Aortic smooth muscle cell (primary cell): ENCODE results near the gene COL9A3. TPM values are rescaled to one million over a fixed set of nuclear protein-coding genes. Genes with fewer than 3 reads are reported as not detected.

Experiments used
- total RNA-seq: library from RNA; depleted of rRNA; stranded (reverse); fragments of >200 nt; gene quantifications from 2 replicates; pipeline ENCODE4 v1.2.3, GENCODE V29; 2014

The COL9A3 gene
- 0.26 and 0.37 TPM in 2 replicates for total RNA-seq

DNA sequence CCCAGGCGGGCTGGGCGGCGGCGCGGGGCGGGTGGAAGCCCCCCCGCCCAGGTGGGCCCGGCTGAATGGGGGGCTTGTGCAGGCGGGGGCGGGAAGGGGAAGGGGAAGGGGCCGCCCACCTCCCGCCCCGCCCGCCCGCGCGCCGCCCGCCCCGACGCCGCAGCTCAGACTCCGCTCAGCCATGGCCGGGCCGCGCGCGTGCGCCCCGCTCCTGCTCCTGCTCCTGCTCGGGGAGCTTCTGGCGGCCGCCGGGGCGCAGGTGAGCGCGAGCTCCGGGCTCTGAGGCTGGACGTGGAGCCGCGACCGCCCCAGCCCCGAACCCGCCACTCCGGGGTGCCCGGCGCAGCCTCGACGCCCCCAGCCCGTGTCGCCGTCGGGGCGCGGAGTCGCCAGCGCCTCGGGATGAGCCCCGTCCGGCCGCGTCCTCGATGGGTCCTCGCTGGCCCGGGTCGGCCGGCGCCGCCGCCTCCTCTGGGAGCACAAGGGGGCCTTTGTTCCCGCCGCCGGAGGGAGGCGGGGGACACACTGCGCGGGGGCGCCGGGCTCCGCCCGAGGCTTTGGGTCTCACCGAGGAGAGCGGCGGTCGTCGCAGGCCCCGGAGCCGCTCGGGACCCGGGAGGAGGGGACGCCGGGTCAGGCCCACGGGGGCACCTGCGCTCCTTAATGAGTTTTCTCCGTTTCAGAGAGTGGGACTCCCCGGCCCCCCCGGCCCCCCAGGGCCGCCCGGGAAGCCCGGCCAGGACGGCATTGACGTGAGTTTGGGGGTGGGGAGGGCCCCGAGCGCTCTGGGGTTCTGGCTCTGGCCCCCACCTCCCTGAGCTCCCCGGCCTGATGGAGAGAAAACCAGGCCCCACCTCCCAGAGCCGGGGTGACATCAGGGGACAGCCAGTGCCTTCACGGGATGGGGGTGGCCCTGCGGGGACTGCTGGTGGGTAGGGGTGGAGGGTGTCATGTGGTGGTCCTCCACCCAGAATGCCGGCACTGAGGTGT is at the start of gene COL9A3:
Gene COL9A3 (plus strand): TSS at position 167 of the 990 bp plus-strand sequence. CDS start 15 bp downstream, at position 182.

DNA sequence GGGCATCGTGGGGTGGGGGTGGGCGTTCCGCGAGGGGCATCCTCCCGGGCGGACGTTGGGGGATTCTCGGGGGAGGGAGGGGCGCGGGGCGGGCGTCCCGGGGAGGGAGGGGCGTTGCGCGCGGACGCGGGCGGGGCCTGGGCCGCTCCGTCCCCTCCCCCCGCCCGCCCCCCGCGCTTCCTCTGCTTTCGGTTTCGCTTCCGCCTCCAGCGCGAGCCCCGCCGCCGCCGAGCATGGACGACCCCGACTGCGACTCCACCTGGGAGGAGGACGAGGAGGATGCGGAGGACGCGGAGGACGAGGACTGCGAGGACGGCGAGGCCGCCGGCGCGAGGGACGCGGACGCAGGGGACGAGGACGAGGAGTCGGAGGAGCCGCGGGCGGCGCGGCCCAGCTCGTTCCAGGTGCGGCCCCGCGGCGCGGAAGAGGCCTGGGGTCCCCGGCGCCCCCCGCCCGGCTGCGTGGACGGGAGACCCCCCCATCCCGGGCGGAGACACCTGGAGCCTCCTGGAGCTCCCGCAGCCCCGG is 12.2 kb upstream of the COL9A3 start, which contains the start of gene OGFR:
Gene OGFR (plus strand): TSS at position 209 of the 528 bp plus-strand sequence. CDS start 25 bp downstream, at position 234.

GRCh38 chr20:62861726-62862336 is 45.0 kb downstream of the COL9A3 start, which contains the start of gene TCFL5:
Gene TCFL5, minus strand, starts transcription at chr20:62861822. Its CDS starts 152 bp downstream, at chr20:62861670.

Other genes starting within 250 kb of the COL9A3 start
- gene SLCO4A1, start 174.5 kb upstream of the COL9A3 start, total RNA-seq: 0.25 and 0.53 TPM in 2 replicates
- 0.87 and 1.3 TPM in 2 replicates for gene NTSR1, start 108.2 kb upstream of the COL9A3 start, total RNA-seq
- 15.1 and 16.4 TPM in 2 replicates for gene MRGBP, start 20.6 kb upstream of the COL9A3 start, total RNA-seq
- gene OGFR, start 12.2 kb upstream of the COL9A3 start, total RNA-seq: 21.9 and 30.9 TPM in 2 replicates
- 16.9 and 18.1 TPM in 2 replicates for gene TCFL5, start 44.8 kb downstream of the COL9A3 start, total RNA-seq
- 38.2 and 38.3 TPM in 2 replicates for gene DIDO1, start 109.5 kb downstream of the COL9A3 start, total RNA-seq
- 29.6 and 33.0 TPM in 2 replicates for gene GID8, start 121.1 kb downstream of the COL9A3 start, total RNA-seq
- gene SLC17A9, start 135.7 kb downstream of the COL9A3 start, total RNA-seq: 8.1 and 14.1 TPM in 2 replicates
- not detected in 2 replicates for gene BHLHE23, start 189.9 kb downstream of the COL9A3 start, total RNA-seq